Measurements from ENCODE around the gene MRTFB.

Gene MRTFB

GRCh38 chr16:14252860-14253259 is 181.7 kb downstream of the MRTFB start:
- no peak overlapping the region for H3K27ac ChIP-seq
- TF ChIP-seq, protein P1, sequence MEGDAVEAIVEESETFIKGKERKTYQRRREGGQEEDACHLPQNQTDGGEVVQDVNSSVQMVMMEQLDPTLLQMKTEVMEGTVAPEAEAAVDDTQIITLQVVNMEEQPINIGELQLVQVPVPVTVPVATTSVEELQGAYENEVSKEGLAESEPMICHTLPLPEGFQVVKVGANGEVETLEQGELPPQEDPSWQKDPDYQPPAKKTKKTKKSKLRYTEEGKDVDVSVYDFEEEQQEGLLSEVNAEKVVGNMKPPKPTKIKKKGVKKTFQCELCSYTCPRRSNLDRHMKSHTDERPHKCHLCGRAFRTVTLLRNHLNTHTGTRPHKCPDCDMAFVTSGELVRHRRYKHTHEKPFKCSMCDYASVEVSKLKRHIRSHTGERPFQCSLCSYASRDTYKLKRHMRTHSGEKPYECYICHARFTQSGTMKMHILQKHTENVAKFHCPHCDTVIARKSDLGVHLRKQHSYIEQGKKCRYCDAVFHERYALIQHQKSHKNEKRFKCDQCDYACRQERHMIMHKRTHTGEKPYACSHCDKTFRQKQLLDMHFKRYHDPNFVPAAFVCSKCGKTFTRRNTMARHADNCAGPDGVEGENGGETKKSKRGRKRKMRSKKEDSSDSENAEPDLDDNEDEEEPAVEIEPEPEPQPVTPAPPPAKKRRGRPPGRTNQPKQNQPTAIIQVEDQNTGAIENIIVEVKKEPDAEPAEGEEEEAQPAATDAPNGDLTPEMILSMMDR (conservative IDR thresholded peaks at IDR 0.05) = no peak

DNA sequence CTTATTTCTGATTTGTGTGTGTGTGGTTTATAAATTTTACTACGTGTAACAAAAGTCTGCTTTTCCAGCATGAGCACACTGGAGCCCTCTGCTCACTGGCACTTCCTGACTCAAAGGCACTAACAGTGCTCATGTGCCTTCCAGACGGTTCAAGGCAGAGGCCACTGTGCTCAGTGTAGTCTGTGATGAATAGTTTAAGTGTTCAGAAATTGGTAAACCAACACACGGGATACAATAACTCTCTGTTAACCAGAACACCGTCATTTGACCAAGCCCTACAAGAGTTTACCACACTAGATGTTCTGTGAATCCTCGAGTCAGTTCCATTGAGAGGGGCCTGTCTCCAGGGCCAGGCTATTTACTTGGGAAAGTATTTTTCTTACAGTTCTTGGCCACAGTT is 191.9 kb downstream of the MRTFB start:
- TF ChIP-seq, protein P1 (conservative IDR thresholded peaks at IDR 0.05) = no peak
- no peak overlapping the region for H3K27ac ChIP-seq

GRCh38 chr16:14263769-14264168 is 192.7 kb downstream of the MRTFB start:
- H3K27ac ChIP-seq = no peak overlapping the region
- TF ChIP-seq, protein P1 (conservative IDR thresholded peaks at IDR 0.05) = no peak

- TF ChIP-seq, protein P1 (conservative IDR thresholded peaks at IDR 0.05) = no peak
- H3K27ac ChIP-seq = no peak overlapping the region
Measured at GRCh38 chr16:14264327-14264943, 193.3 kb downstream of the MRTFB start.

DNA sequence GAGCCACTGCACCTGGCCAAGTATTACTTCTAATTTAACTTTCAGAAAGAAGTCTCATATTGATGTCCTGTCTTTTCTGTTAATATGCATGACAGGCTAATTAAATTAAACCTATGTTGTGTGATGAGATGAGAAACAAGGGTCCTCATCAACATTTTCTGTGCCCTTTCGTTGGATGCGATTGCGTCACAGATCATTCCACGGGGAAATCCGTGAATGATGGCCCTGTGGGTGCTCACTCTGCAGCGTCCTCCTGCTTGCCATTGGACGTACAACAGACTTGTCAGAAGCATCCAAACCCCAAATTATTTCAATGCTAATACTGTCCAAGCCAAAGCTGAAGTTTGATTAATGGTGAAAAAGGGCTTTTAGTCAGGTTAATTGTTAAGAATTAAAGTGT is 197.0 kb downstream of the MRTFB start:
- H3K27ac ChIP-seq = no peak overlapping the region
- TF ChIP-seq, protein P1 (conservative IDR thresholded peaks at IDR 0.05) = no peak

DNA sequence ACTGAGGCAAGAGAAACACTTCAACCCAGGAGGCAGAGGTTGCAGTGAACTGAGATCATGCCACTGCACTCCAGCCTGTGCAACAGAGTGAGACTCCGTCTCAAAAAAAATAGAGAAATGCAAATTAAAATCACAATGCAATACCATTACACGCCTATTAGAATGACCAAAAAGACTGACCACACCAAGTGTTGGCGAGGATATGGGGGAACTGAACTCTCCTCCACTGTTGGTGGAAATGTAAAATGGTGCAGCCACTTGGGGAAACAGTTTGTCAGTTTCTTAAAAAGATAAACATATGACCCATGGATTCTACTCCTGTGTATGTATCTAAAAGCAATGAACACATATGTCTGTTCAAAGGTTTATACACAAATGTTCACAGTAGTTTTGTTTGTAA is 204.8 kb downstream of the MRTFB start:
- H3K27ac ChIP-seq = no peak overlapping the region
- TF ChIP-seq, protein P1 (conservative IDR thresholded peaks at IDR 0.05) = no peak

DNA sequence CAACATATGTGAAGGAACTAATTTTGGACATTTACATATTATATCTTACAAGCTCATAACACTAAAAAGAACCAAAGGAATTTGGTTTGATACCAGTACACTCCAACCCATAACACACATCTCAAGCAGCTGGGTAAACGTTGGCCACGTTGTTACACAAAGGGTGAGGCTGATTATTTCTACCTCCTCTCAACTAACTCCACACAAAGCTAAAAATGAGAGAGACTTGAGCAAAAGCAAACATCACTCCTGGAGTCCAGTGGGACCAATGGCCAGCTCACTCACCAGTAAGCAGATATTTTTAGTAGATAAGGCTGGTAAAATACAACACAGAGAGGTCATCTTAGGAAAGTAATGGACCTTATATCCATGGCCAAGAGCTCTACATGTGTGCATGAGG is 207.6 kb downstream of the MRTFB start:
- TF ChIP-seq, protein P1 (conservative IDR thresholded peaks at IDR 0.05) = no peak

More for the DNA sequence above, 207.6 kb downstream of the MRTFB start:
- H3K27ac ChIP-seq = no peak overlapping the region

Data from VCaP (cell line).